Nephron progenitor cell (in vitro differentiated cells): ENCODE measurements around the gene TSHZ2.

Experiments used
- DNase-seq: peaks from one replicate; pipeline ENCODE4 v3.0.0; 2021
- H3K27ac Mint-ChIP-seq: 2 replicates; pipeline ENCODE4 v1.8.0; 2021; ENCODE audit warnings: mild to moderate bottlenecking, moderate library complexity, mixed read lengths
- H3K27me3 Mint-ChIP-seq: 2 replicates; pipeline ENCODE4 v1.8.0; 2021; ENCODE audit warnings: mild to moderate bottlenecking, low read depth, mixed read lengths; ENCODE audit not compliant: poor library complexity
- H3K36me3 Mint-ChIP-seq: 2 replicates; pipeline ENCODE4 v1.8.0; 2021; ENCODE audit warnings: low read depth, mixed read lengths
- H3K4me1 Mint-ChIP-seq: 2 replicates; pipeline ENCODE4 v1.8.0; 2021; ENCODE audit warnings: mixed read lengths
- H3K4me3 Mint-ChIP-seq: 2 replicates; pipeline ENCODE4 v1.8.0; 2021; ENCODE audit warnings: mild to moderate bottlenecking, moderate library complexity, mixed read lengths
- H3K9me3 Mint-ChIP-seq: 2 replicates; pipeline ENCODE4 v1.8.0; 2021; ENCODE audit warnings: mild to moderate bottlenecking, moderate library complexity, mixed read lengths
- TF ChIP-seq, protein P1 (sequence below): fragments of 200-600 bp; sonication (generic); IDR thresholded peaks from 2 replicates; pipeline ENCODE4 v1.5.0; 2021; ENCODE audit warnings: antibody characterized with exemption

TSHZ2 gene

DNA sequence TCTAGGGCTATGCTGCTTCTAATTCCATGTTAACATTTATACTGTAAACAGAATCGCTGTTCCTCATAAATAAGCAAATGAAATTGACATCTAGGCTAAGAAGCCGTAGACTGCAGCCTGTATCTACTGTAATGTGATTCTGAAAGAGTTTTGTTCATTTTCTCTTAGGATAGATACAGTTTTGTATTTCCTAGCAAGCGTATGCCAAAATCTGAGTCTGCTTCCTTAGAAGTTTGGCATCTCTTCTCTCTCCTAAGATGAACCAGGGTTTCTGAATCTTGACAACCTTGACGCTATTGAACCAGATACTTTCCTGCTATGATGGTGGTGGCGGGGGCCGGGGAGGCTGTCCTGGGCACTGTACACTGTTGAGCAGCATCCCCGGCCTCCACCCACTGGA is 198.0 kb downstream of the TSHZ2 start:
- Mint-ChIP-seq H3K4me3 (no peak overlapping the region), H3K27me3 (peaks cover 8% of the 10 kb centered on the region), H3K36me3 (peaks cover 4% of the 10 kb centered on the region), H3K4me1 (peaks cover 5% of the 10 kb centered on the region), H3K9me3 (no peaks in the 10 kb centered on the region), H3K27ac (no peak overlapping the region)
- TF ChIP-seq, protein P1, sequence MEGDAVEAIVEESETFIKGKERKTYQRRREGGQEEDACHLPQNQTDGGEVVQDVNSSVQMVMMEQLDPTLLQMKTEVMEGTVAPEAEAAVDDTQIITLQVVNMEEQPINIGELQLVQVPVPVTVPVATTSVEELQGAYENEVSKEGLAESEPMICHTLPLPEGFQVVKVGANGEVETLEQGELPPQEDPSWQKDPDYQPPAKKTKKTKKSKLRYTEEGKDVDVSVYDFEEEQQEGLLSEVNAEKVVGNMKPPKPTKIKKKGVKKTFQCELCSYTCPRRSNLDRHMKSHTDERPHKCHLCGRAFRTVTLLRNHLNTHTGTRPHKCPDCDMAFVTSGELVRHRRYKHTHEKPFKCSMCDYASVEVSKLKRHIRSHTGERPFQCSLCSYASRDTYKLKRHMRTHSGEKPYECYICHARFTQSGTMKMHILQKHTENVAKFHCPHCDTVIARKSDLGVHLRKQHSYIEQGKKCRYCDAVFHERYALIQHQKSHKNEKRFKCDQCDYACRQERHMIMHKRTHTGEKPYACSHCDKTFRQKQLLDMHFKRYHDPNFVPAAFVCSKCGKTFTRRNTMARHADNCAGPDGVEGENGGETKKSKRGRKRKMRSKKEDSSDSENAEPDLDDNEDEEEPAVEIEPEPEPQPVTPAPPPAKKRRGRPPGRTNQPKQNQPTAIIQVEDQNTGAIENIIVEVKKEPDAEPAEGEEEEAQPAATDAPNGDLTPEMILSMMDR = no peak
- no peak for DNase-seq

DNA sequence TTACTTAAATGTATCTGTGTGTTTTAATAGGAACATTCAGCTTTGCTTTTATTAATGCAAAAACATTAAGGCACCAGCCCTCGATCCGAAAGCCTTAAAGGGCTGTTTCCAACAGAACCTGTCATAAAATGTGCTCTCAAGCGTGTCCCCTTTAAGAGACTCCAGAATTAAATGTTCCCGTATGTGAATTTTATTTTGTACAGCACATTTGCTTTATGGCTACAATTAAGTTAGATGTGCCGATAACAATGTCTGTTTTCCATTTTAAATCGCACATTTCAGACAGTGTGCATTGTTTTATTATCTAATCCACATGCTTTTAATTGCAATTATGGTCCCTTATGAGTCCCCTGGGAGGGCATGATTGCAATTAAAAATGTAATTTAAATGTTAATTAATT is 198.9 kb downstream of the TSHZ2 start:
- Mint-ChIP-seq H3K4me3 (no peak overlapping the region), H3K9me3 (no peaks in the 10 kb centered on the region), H3K27ac (no peak overlapping the region), H3K27me3 (peaks cover 10% of the 10 kb centered on the region), H3K4me1 (peaks cover 3% of the 10 kb centered on the region), H3K36me3 (peaks cover 1% of the 10 kb centered on the region)
- TF ChIP-seq, protein P1 = no peak
- no peak for DNase-seq

DNA sequence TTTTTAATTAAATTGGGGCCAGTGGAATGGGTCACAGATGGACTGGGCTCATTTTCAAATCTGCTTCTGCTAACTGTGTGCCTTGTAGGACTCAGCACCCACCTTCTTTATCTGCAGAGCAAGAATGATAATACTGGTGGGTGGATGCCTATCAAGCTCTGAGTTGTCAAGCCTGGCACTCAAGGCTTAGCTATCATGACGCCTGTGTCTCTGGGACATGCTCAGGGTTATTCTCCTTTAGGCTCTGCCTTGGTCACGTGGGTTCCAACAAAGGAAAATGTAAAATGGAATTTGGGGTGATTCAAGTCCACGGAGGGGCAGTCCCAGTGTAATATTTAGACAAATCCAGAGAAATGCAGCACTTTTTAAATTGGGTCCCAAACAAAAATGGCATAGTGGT is 202.3 kb downstream of the TSHZ2 start:
- TF ChIP-seq, protein P1 = no peak
- Mint-ChIP-seq H3K4me1 (peaks cover 6% of the 10 kb centered on the region), H3K4me3 (no peak overlapping the region), H3K27ac (no peak overlapping the region), H3K9me3 (no peaks in the 10 kb centered on the region), H3K27me3 (peaks cover 5% of the 10 kb centered on the region), H3K36me3 (peaks cover 12% of the 10 kb centered on the region)
- DNase-seq = no peak

DNA sequence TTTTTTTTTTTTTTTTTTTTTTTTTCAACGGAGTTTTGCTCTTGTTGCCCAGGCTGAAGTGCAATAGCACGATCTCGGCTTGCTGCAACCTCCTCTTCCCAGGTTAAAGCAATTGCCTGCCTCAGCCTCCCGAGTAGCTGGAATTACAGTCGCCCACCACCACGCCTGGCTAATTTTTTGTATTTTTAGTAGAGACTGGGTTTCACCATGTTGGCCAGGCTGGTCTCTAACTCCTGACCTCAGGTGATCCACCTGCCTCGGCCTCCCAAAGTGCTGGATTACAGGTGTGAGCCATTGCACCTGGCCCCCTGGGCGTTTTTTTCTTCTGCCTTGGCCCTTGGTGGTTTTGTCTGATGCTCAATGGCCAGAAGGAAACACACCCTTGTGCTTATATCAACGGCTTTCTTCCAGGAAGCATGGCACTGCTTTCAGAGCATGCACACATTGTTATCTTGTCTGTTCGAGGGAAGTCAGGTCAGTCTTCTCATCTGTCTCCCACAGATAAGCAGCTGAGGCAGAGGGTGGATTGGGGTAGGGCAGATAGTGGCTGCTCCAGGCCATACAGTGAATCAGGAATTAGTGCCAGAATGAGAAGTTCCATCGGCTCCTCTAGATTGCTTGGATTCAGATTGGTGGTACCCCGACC is 203.1 kb downstream of the TSHZ2 start:
- H3K27me3 Mint-ChIP-seq = peaks cover 5% of the 10 kb centered on the region
- DNase-seq = no peak
- TF ChIP-seq, protein P1 = no peak

DNA sequence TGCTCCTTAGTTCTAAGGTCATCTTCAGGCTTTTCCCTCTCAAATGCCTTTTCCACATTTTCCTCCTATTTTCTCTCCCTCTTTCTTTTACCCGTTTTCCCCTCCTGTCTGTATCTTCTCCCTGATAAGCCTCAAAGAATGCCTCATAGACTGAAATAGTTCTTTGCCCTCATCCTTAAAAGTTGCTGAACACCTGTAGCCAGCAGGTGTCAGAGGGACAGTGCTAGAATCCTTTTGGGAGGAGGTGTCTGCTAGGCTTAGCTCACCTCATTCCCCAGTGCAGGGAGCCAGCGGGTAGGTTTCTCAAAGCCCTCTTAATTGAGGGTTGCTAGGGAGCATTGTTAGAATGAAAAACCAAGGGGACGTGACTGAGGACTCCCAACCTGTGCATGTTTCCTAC is 204.0 kb downstream of the TSHZ2 start:
- Mint-ChIP-seq H3K36me3 (peaks cover 16% of the 10 kb centered on the region), H3K4me3 (no peak overlapping the region), H3K27ac (peak overlapping the region; percentile 39), H3K9me3 (no peaks in the 10 kb centered on the region), H3K4me1 (peaks cover 10% of the 10 kb centered on the region), H3K27me3 (peaks cover 5% of the 10 kb centered on the region)
- DNase-seq = no peak
- TF ChIP-seq, protein P1 = no peak

More for the DNA sequence above, 203.1 kb downstream of the TSHZ2 start:
- Mint-ChIP-seq H3K4me1 (peaks cover 6% of the 10 kb centered on the region), H3K36me3 (peaks cover 12% of the 10 kb centered on the region), H3K27ac (no peak overlapping the region), H3K9me3 (no peaks in the 10 kb centered on the region), H3K4me3 (no peak overlapping the region)

DNA sequence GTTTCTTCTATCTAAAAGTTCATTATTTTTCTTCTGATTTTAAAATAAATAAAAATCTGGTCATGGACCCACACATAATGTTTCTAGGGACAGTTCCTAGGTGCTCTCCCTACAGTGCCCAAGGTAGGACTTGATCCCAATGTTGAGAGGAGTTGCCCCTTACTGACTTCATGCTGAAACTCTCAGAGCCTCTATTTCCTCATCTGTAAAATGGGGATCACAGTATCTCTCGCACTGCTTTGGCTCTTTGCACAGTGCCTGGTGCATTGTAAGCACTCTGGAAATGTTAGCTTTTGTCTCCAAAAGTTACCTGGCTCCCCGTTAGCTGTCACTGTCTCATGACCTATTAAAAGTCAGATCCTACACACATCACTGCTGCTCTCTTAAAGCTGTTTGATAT is 205.5 kb downstream of the TSHZ2 start:
- Mint-ChIP-seq H3K4me1 (peaks cover 16% of the 10 kb centered on the region), H3K4me3 (no peak overlapping the region), H3K27me3 (peaks cover 8% of the 10 kb centered on the region), H3K27ac (no peak overlapping the region), H3K36me3 (peaks cover 22% of the 10 kb centered on the region), H3K9me3 (no peaks in the 10 kb centered on the region)
- no peak for DNase-seq
- TF ChIP-seq, protein P1 = no peak
